Mesendoderm (in vitro differentiated cells): ENCODE measurements around the gene ARHGEF5.
"Not testable (repeated sequence)": the region's sequence is repeated elsewhere in the genome, so short reads cannot be mapped to it uniquely, and the experiment has no call there.

Source experiments
- DNase-seq: peaks from one replicate; pipeline ENCODE4 v3.0.0; 2013
- H2AK5ac ChIP-seq: 2 replicates; pipeline ENCODE4 v1.6.1; 2013; ENCODE audit warnings: low read length, inconsistent platforms
- H2BK120ac ChIP-seq: 2 replicates; pipeline ENCODE4 v1.6.1; 2013; ENCODE audit warnings: low read depth, mild to moderate bottlenecking, low read length, moderate library complexity, mixed read lengths
- H2BK15ac ChIP-seq: replicated peaks from 2 replicates; pipeline ENCODE4 v1.6.1; 2013; ENCODE audit warnings: low read depth, mild to moderate bottlenecking, moderate library complexity
- H2BK5ac ChIP-seq: 2 replicates; pipeline ENCODE4 v1.6.1; 2013; ENCODE audit warnings: low read length, inconsistent platforms
- H3K18ac ChIP-seq: 2 replicates; pipeline ENCODE4 v1.6.1; 2013; ENCODE audit warnings: mild to moderate bottlenecking, low read length, mixed read lengths
- H3K23ac ChIP-seq: one replicate; pipeline ENCODE4 v1.6.1; 2013; ENCODE audit warnings: low read length
- H3K27ac ChIP-seq: 2 replicates; pipeline ENCODE4 v1.5.1; 2013; ENCODE audit warnings: low read depth, mild to moderate bottlenecking, inconsistent platforms, low read length, moderate library complexity
- H3K27me3 ChIP-seq: 2 replicates; pipeline ENCODE4 v1.6.1; 2013; ENCODE audit warnings: low read length, control low read depth, mild to moderate bottlenecking, inconsistent platforms; ENCODE audit not compliant: insufficient read depth, poor library complexity
- H3K36me3 ChIP-seq: 2 replicates; pipeline ENCODE4 v1.6.1; 2013; ENCODE audit warnings: low read length, inconsistent platforms; ENCODE audit not compliant: control insufficient read depth, insufficient read depth
- H3K4ac ChIP-seq: one replicate; pipeline ENCODE4 v1.6.1; 2013; ENCODE audit warnings: low read depth, mild to moderate bottlenecking, low read length, moderate library complexity
- H3K4me1 ChIP-seq: 2 replicates; pipeline ENCODE4 v1.6.1; 2013; ENCODE audit warnings: low read depth, low read length, inconsistent platforms; ENCODE audit not compliant: control insufficient read depth
- H3K4me2 ChIP-seq: 2 replicates; pipeline ENCODE4 v1.6.1; 2013; ENCODE audit warnings: low read length
- H3K4me3 ChIP-seq: 2 replicates; pipeline ENCODE4 v1.5.1; 2013; ENCODE audit warnings: mild to moderate bottlenecking, low read length
- H3K56ac ChIP-seq: one replicate; pipeline ENCODE4 v1.6.1; 2013; ENCODE audit warnings: low read length
- H3K79me1 ChIP-seq: 2 replicates; pipeline ENCODE4 v1.6.1; 2013; ENCODE audit warnings: low read length, inconsistent platforms
- H3K79me2 ChIP-seq: 2 replicates; pipeline ENCODE4 v1.6.1; 2013; ENCODE audit warnings: mild to moderate bottlenecking, low read length; ENCODE audit not compliant: control insufficient read depth, insufficient read depth
- H3K9ac ChIP-seq: 2 replicates; pipeline ENCODE4 v1.6.1; 2013; ENCODE audit warnings: low read length, inconsistent platforms
- H4K5ac ChIP-seq: one replicate; pipeline ENCODE4 v1.6.1; 2013; ENCODE audit warnings: low read length
- H4K8ac ChIP-seq: one replicate; pipeline ENCODE4 v1.6.1; 2013; ENCODE audit warnings: low read depth, mild to moderate bottlenecking, control low read depth, low read length, moderate library complexity
- WGBS: extraction: QIAGEN DNeasy Blood & Tissue Kit; methylation state at CpG from one replicate; pipeline ENCODE4 v1.1.7; 2013; ENCODE audit warnings: low lambda C conversion rate, missing lambda C conversion rate; ENCODE audit not compliant: insufficient coverage; ENCODE audit errors: extremely low coverage; 5-methylcytosine and 5-hydroxymethylcytosine counted together

Gene ARHGEF5

DNA sequence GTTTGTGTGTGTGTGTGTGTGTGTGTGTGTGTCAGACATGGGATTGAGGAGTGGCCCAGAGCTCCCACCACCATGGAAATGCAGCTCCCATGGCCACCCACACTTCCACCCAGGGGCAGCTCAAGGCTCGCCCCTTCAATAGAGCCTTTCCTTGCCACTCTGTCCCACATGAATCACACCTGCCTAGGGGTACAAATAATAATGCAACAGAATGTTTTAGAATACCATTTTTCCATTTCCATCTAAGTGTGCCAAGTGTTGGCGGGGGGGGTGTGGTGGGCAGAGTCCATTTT, 23.3 kb upstream of the ARHGEF5 start:
- not testable (repeated sequence) for H3K9ac ChIP-seq, H3K27me3 ChIP-seq, H2BK15ac ChIP-seq, H4K5ac ChIP-seq, H3K36me3 ChIP-seq, H3K56ac ChIP-seq, H3K4ac ChIP-seq, H3K79me1 ChIP-seq, H3K4me1 ChIP-seq, H2BK5ac ChIP-seq, H3K4me3 ChIP-seq, H2AK5ac ChIP-seq, DNase-seq, H3K79me2 ChIP-seq, H2BK120ac ChIP-seq, H3K23ac ChIP-seq, H3K18ac ChIP-seq, H4K8ac ChIP-seq, H3K4me2 ChIP-seq, H3K27ac ChIP-seq
- no CpG with 5 or more reads among the region's 2 CpGs for WGBS

DNA sequence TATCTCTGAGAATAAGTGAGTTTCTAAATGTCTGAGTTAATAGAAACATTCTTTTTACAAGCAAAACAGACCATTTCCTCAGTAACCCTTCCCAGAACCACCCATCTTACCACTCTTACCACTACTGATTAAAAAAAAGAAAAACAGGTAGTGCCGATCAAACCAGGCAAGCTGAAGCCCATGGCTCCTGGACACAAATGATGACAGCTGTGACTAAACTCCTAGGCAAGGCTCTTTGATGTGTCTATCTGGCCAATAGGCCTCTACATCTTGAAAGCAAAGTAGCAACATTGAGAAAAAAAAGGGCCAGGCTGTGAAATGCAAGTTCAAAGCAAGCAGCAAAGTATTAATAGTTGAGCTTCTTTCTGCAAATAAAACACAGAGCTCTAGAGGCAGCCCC, 6.6 kb upstream of the ARHGEF5 start:
- not testable (repeated sequence) for H2AK5ac ChIP-seq, H3K79me1 ChIP-seq

DNA sequence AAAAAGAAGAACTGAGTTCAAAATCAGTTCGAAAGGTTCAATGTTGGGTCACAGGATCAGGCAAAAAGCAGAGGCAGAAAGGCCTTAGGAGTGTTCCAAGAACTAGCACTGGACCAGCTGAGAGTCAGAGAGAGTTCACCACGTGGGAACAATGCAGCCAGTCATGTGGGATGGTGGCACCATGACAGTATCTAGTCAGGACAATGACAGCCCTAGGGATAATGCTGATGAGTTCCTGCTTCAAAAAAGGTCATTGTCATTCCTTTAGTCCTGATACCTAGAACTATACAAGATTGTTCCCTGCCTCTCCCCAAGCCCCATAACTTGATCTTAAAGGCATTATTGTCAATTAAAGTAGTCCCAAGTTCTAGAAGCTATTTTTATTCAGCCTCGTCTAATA, 3.5 kb upstream of the ARHGEF5 start:
- no CpG with 5 or more reads among the region's 3 CpGs for WGBS
- H2BK15ac ChIP-seq, H3K4ac ChIP-seq, H3K4me1 ChIP-seq, H3K9ac ChIP-seq, H3K4me2 ChIP-seq, H3K56ac ChIP-seq, H4K5ac ChIP-seq, H3K79me1 ChIP-seq, H3K36me3 ChIP-seq, H2BK5ac ChIP-seq, H3K18ac ChIP-seq, H3K23ac ChIP-seq, H3K4me3 ChIP-seq, H3K79me2 ChIP-seq, H3K27me3 ChIP-seq, H2BK120ac ChIP-seq, H4K8ac ChIP-seq, H3K27ac ChIP-seq, H2AK5ac ChIP-seq: not testable (repeated sequence)
- peak; percentile 61 for DNase-seq

More for the DNA sequence above, 6.6 kb upstream of the ARHGEF5 start:
- not testable (repeated sequence) for H3K79me2 ChIP-seq, H3K9ac ChIP-seq, H3K4me3 ChIP-seq, H3K36me3 ChIP-seq, H3K27ac ChIP-seq, H3K4me2 ChIP-seq, H3K18ac ChIP-seq, DNase-seq, H4K8ac ChIP-seq, H3K23ac ChIP-seq, H3K4me1 ChIP-seq, H3K4ac ChIP-seq, H3K27me3 ChIP-seq, H3K56ac ChIP-seq, H2BK120ac ChIP-seq, H2BK5ac ChIP-seq, H2BK15ac ChIP-seq, H4K5ac ChIP-seq
- no CpG with 5 or more reads among the region's 1 CpG for WGBS

DNA sequence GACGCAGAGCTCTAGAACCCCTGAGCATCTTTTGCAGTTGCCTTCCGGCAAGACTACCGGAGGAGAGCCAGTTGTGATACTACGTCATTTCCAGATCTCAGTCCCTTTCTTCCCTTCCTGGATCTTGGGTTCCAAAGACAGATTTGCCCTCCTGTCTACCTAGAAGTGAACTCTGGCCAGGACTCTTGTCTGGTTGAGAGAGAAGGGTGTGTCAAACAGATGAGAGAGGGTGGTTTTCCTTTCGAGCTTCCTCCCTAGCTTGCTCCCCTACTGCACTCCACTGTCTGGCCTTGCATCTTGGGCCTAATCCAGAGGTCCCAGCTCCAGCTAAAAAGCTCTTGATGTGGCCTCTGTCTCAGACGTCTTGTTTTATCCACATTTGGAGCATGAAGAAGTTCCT, 983 bp downstream of the ARHGEF5 start:
- not testable (repeated sequence) for H3K27me3 ChIP-seq, H3K36me3 ChIP-seq, H3K4me2 ChIP-seq, H3K27ac ChIP-seq, H2BK15ac ChIP-seq, H4K8ac ChIP-seq, H3K23ac ChIP-seq, H3K79me1 ChIP-seq, H2AK5ac ChIP-seq, H3K4me3 ChIP-seq, H4K5ac ChIP-seq, DNase-seq, H3K4ac ChIP-seq, H2BK120ac ChIP-seq, H3K4me1 ChIP-seq, H3K18ac ChIP-seq, H3K79me2 ChIP-seq, H2BK5ac ChIP-seq, H3K9ac ChIP-seq, H3K56ac ChIP-seq
- WGBS: no CpG with 5 or more reads among the region's 6 CpGs

DNA sequence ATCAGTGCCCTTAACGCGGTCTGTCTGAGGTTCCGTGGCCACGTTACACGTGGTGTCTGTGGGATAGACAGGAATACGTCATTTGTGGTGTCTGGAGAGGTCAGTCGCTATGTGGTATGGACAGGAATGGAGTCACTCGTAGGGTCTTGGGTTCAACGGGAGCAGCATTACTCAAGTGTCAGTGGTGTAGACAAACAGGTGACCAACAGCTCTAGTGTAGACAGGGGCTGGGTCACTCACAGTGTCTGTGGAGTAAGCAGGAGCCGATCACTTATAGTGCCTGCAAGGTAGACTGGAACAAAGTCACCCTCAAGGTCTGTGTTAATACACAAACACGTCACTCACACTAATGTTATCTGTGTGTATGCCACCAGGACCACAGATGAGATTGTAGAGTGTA, 1.7 kb downstream of the ARHGEF5 start:
- not testable (repeated sequence) for H2BK15ac ChIP-seq, H3K36me3 ChIP-seq, H3K79me2 ChIP-seq, H3K18ac ChIP-seq, H3K4me2 ChIP-seq, H3K56ac ChIP-seq, H3K4me3 ChIP-seq, H2BK120ac ChIP-seq, H2BK5ac ChIP-seq, H3K27me3 ChIP-seq, H3K4ac ChIP-seq, H3K23ac ChIP-seq, H3K27ac ChIP-seq, H2AK5ac ChIP-seq, H4K5ac ChIP-seq, H3K79me1 ChIP-seq, H4K8ac ChIP-seq, DNase-seq, H3K4me1 ChIP-seq, H3K9ac ChIP-seq
- WGBS: no CpG with 5 or more reads among the region's 11 CpGs

DNA sequence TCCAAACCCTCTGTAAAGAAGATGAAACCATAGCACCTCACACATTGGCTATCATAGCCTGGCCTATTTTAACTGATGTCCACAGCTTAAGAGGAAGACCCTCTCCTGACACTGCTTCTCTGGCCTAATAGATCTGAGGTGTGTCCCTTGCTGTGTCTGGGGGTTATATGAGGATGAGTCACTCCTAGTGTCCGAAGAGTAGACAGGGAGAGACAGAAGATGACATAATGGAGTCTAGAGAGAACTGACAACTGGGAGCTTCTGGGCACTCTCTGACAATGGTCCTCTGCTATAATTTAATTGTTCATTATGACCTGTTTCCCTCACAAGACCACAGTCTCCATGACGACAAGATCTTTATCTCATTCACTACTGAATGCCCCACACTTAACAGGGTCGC, 6.9 kb downstream of the ARHGEF5 start:
- H3K23ac ChIP-seq, H3K18ac ChIP-seq, H3K27me3 ChIP-seq, H2BK15ac ChIP-seq, H3K36me3 ChIP-seq, H3K9ac ChIP-seq, H2BK120ac ChIP-seq, DNase-seq, H2AK5ac ChIP-seq, H3K4me3 ChIP-seq, H3K79me1 ChIP-seq, H4K5ac ChIP-seq, H3K79me2 ChIP-seq, H3K4me1 ChIP-seq, H3K4me2 ChIP-seq, H3K56ac ChIP-seq, H3K27ac ChIP-seq, H2BK5ac ChIP-seq, H3K4ac ChIP-seq, H4K8ac ChIP-seq: not testable (repeated sequence)
- no CpG with 5 or more reads among the region's 3 CpGs for WGBS
